Neural progenitor cell (in vitro differentiated cells): Measurements from ENCODE around the gene RASD1.

Source experiments
- EZH2phosphoT487 ChIP-seq: fragments of 200-600 bp; sonication (generic); IDR thresholded peaks from 2 replicates; pipeline ENCODE4 v1.6.1; 2017; ENCODE audit warnings: antibody characterized with exemption
- TF ChIP-seq, protein P1 (sequence below): fragments of 200-600 bp; sonication (generic); IDR thresholded peaks from 2 replicates; pipeline ENCODE4 v1.5.1; 2017; ENCODE audit warnings: antibody characterized with exemption, mild to moderate bottlenecking

DNA sequence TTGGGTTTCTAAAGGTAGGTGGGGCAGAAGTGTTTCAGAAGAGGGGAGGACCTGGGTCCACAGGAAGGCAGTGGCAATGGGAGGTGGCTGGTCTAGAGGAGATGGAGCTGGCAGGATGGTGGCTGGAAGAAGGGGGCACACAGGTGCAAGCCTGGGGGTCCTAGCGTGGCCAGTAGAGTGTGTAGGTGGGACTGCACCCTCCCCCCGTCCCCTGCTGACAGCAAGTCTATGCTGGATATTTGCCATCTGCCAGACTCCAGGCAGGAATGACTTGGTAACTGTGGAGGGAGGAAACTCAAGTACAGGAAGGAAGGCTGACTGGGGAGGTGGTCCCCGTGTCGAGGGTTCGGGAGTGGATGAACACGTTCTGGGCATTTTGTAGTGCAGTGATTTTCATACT, 10.8 kb downstream of the RASD1 start:
- TF ChIP-seq, protein P1, sequence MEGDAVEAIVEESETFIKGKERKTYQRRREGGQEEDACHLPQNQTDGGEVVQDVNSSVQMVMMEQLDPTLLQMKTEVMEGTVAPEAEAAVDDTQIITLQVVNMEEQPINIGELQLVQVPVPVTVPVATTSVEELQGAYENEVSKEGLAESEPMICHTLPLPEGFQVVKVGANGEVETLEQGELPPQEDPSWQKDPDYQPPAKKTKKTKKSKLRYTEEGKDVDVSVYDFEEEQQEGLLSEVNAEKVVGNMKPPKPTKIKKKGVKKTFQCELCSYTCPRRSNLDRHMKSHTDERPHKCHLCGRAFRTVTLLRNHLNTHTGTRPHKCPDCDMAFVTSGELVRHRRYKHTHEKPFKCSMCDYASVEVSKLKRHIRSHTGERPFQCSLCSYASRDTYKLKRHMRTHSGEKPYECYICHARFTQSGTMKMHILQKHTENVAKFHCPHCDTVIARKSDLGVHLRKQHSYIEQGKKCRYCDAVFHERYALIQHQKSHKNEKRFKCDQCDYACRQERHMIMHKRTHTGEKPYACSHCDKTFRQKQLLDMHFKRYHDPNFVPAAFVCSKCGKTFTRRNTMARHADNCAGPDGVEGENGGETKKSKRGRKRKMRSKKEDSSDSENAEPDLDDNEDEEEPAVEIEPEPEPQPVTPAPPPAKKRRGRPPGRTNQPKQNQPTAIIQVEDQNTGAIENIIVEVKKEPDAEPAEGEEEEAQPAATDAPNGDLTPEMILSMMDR, result no peak
- no peak for TF ChIP-seq EZH2phosphoT487
